IMR-90 (cell line): ENCODE measurements around the gene STX2.

ENCODE experiments used
- BHLHE40 ChIP-seq: fragments of 150-350 bp; IDR thresholded peaks from 2 replicates; pipeline ENCODE4 v1.6.1; 2016; ENCODE audit warnings: mild to moderate bottlenecking, low read depth, low read length
- CEBPB ChIP-seq: IDR thresholded peaks from 2 replicates; pipeline ENCODE4 v1.6.1; 2012; ENCODE audit warnings: low read depth, low read length, improper control_type of control experiment
- CHD1 ChIP-seq: IDR thresholded peaks from 2 replicates; pipeline ENCODE4 v1.6.1; 2012; ENCODE audit warnings: low read depth, low read length, improper control_type of control experiment
- FOS ChIP-seq: fragments of 150-350 bp; IDR thresholded peaks from 2 replicates; pipeline ENCODE4 v1.6.1; 2016; ENCODE audit warnings: low read depth, low read length
- MAFK ChIP-seq: IDR thresholded peaks from 2 replicates; pipeline ENCODE4 v1.6.1; 2012; ENCODE audit warnings: low read depth, low read length, improper control_type of control experiment
- MXI1 ChIP-seq: IDR thresholded peaks from 2 replicates; pipeline ENCODE4 v1.6.1; 2012; ENCODE audit warnings: low read depth, mild to moderate bottlenecking, low read length, moderate library complexity, borderline replicate concordance
- POLR2A ChIP-seq: IDR thresholded peaks from 2 replicates; pipeline ENCODE4 v1.6.1; 2012; ENCODE audit warnings: mild to moderate bottlenecking, low read depth, low read length
- RAD21 ChIP-seq: IDR thresholded peaks from 2 replicates; pipeline ENCODE4 v1.6.1; 2012; ENCODE audit warnings: low read length, improper control_type of control experiment
- RCOR1 ChIP-seq: IDR thresholded peaks from 2 replicates; pipeline ENCODE4 v1.6.1; 2012; ENCODE audit warnings: mild to moderate bottlenecking, low read length, improper control_type of control experiment; ENCODE audit not compliant: insufficient replicate concordance
- RFX5 ChIP-seq: IDR thresholded peaks from 2 replicates; pipeline ENCODE4 v1.8.0; 2012; ENCODE audit warnings: low read depth, mild to moderate bottlenecking, low read length, moderate library complexity
- SMC3 ChIP-seq: fragments of 150-350 bp; IDR thresholded peaks from 2 replicates; pipeline ENCODE4 v1.6.1; 2016; ENCODE audit warnings: low read depth, mild to moderate bottlenecking, antibody characterized with exemption, low read length, moderate library complexity
- TF ChIP-seq, protein P1 (sequence below): conservative IDR thresholded peaks from 2 replicates; pipeline ENCODE4 v1.5.1; 2012; ENCODE audit warnings: mild to moderate bottlenecking, low read depth, low read length, improper control_type of control experiment
- TF ChIP-seq, protein P2 (sequence below): fragments of 150-350 bp; IDR thresholded peaks from 2 replicates; pipeline ENCODE4 v1.6.1; 2017; ENCODE audit warnings: mild to moderate bottlenecking, antibody characterized with exemption, low read length, low read depth

GRCh38 chr12:130863298-130863697 is 24.2 kb upstream of the STX2 start:
- TF ChIP-seq, protein P1, sequence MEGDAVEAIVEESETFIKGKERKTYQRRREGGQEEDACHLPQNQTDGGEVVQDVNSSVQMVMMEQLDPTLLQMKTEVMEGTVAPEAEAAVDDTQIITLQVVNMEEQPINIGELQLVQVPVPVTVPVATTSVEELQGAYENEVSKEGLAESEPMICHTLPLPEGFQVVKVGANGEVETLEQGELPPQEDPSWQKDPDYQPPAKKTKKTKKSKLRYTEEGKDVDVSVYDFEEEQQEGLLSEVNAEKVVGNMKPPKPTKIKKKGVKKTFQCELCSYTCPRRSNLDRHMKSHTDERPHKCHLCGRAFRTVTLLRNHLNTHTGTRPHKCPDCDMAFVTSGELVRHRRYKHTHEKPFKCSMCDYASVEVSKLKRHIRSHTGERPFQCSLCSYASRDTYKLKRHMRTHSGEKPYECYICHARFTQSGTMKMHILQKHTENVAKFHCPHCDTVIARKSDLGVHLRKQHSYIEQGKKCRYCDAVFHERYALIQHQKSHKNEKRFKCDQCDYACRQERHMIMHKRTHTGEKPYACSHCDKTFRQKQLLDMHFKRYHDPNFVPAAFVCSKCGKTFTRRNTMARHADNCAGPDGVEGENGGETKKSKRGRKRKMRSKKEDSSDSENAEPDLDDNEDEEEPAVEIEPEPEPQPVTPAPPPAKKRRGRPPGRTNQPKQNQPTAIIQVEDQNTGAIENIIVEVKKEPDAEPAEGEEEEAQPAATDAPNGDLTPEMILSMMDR, result no peak
- TF ChIP-seq POLR2A, result no peak
- no peak for TF ChIP-seq RFX5
- TF ChIP-seq SMC3, result no peak
- TF ChIP-seq, protein P2, sequence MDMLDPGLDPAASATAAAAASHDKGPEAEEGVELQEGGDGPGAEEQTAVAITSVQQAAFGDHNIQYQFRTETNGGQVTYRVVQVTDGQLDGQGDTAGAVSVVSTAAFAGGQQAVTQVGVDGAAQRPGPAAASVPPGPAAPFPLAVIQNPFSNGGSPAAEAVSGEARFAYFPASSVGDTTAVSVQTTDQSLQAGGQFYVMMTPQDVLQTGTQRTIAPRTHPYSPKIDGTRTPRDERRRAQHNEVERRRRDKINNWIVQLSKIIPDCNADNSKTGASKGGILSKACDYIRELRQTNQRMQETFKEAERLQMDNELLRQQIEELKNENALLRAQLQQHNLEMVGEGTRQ, result no peak
- TF ChIP-seq CEBPB, result no peak
- TF ChIP-seq BHLHE40, result no peak
- no peak for TF ChIP-seq RAD21
- TF ChIP-seq FOS, result no peak
- TF ChIP-seq MAFK, result no peak
- no peak for TF ChIP-seq CHD1
- no peak for TF ChIP-seq RCOR1
- TF ChIP-seq MXI1, result no peak
